Liver (tissue), 9 donors: ENCODE data around the gene SLC28A3. TPM values are rescaled to one million over a fixed set of nuclear protein-coding genes. Genes with fewer than 3 reads are reported as not detected.
"Not testable (repeated sequence)": the region's sequence is repeated elsewhere in the genome, so short reads cannot be mapped to it uniquely, and the experiment has no call there.

Experiments used
- DNase-seq: peaks from one replicate; pipeline ENCODE4 v3.0.0-alpha.2; 2017; ENCODE audit warnings: low spot score
- H3K27ac ChIP-seq, 2 donors: one replicate each; pipeline ENCODE4 v1.7.0; 2013; ENCODE audit warnings: inconsistent platforms in 2 of 2, low read length in 2 of 2, control low read depth in 1 of 2, low read depth in 1 of 2, mild to moderate bottlenecking in 1 of 2
- H3K27me3 ChIP-seq, 4 donors: one replicate each; pipeline versions ENCODE4 v1.6.1 to v1.7.0; 2013; ENCODE audit warnings: low read length in 3 of 4, inconsistent platforms in 1 of 4, mild to moderate bottlenecking in 1 of 4, moderate library complexity in 1 of 4; ENCODE audit not compliant: control insufficient read depth in 4 of 4, insufficient read depth in 4 of 4
- H3K36me3 ChIP-seq, 4 donors: one replicate each; pipeline versions ENCODE4 v1.6.1 to v1.7.0; 2013; ENCODE audit warnings: low read length in 3 of 4, mild to moderate bottlenecking in 3 of 4, low read depth in 1 of 4, moderate library complexity in 1 of 4; ENCODE audit not compliant: control insufficient read depth in 4 of 4, insufficient read depth in 3 of 4
- H3K4me1 ChIP-seq, 4 donors: one replicate each; pipeline versions ENCODE4 v1.6.1 to v1.7.0; 2013; ENCODE audit warnings: low read length in 3 of 4, mild to moderate bottlenecking in 3 of 4, moderate library complexity in 1 of 4; ENCODE audit not compliant: control insufficient read depth in 4 of 4, insufficient read depth in 4 of 4
- H3K4me3 ChIP-seq, 3 donors: one replicate each; pipeline versions ENCODE4 v1.6.1 to v1.7.0; 2013; ENCODE audit warnings: low read length in 3 of 3, control low read depth in 1 of 3, low read depth in 1 of 3, mild to moderate bottlenecking in 1 of 3
- H3K9ac ChIP-seq, 2 donors: one replicate each; pipeline ENCODE4 v1.7.0; 2013; ENCODE audit warnings: low read length in 2 of 2, mild to moderate bottlenecking in 2 of 2, moderate library complexity in 2 of 2, control low read depth in 1 of 2, low read depth in 1 of 2
- H3K9me3 ChIP-seq, 4 donors: one replicate each; pipeline versions ENCODE4 v1.6.1 to v1.7.0; 2013; ENCODE audit warnings: low read length in 3 of 4; ENCODE audit not compliant: control insufficient read depth in 4 of 4
- FOXA1 ChIP-seq: IDR thresholded peaks from 2 replicates; pipeline ENCODE4 v1.6.1; 2016; ENCODE audit warnings: antibody characterized with exemption
- FOXA2 ChIP-seq: IDR thresholded peaks from 2 replicates; pipeline ENCODE4 v1.6.1; 2016; ENCODE audit warnings: antibody characterized with exemption
- GABPA ChIP-seq, 2 donors: IDR thresholded peaks in 1 of 2; conservative IDR thresholded peaks in 1 of 2; 2 replicates each; pipeline ENCODE4 v1.6.1; 2016; ENCODE audit warnings: antibody characterized with exemption in 2 of 2, mild to moderate bottlenecking in 1 of 2, moderate library complexity in 1 of 2
- HNF4A ChIP-seq, 2 donors: conservative IDR thresholded peaks; 2 replicates each; pipeline ENCODE4 v1.6.1; 2016; ENCODE audit warnings: antibody characterized with exemption in 2 of 2, mild to moderate bottlenecking in 2 of 2
- JUND ChIP-seq, 2 donors: IDR thresholded peaks; 2 replicates each; pipeline ENCODE4 v1.6.1; 2016; ENCODE audit warnings: antibody characterized with exemption in 2 of 2
- NR2F2 ChIP-seq: IDR thresholded peaks from 2 replicates; pipeline ENCODE4 v1.6.1; 2016; ENCODE audit warnings: antibody characterized with exemption
- RAD21 ChIP-seq, 2 donors: IDR thresholded peaks; 2 replicates each; pipeline ENCODE4 v1.6.1; 2016; ENCODE audit warnings: antibody characterized with exemption in 2 of 2, mild to moderate bottlenecking in 2 of 2
- WGBS: extraction: QIAGEN DNeasy Blood & Tissue Kit; methylation state at CpG from one replicate; pipeline ENCODE4 v1.1.7; 2013; 5-methylcytosine and 5-hydroxymethylcytosine counted together
- polyA plus RNA-seq, 2 donors: library from polyadenylated mRNA; stranded (reverse) in 1 of 2; unstranded in 1 of 2; fragments of 200-250 nt in 1 of 2; fragments of >200 nt in 1 of 2; fragmentation: Nextera tagmentation in 1 of 2; extraction: Ambion mirVana in 1 of 2; gene quantifications; one replicate each; pipeline versions ENCODE4 v1.2.1 to v1.2.3, GENCODE V29; 2013 to 2015
- total RNA-seq, 2 donors: library from RNA; depleted of rRNA; stranded (reverse); fragments of >200 nt; gene quantifications; one replicate each; pipeline ENCODE4 v1.2.3, GENCODE V29; 2014
- TF ChIP-seq, protein P1 (sequence below): IDR thresholded peaks from 2 replicates; pipeline ENCODE4 v1.6.1; 2016; ENCODE audit warnings: antibody characterized with exemption
- TF ChIP-seq, protein P2 (sequence below): IDR thresholded peaks from 2 replicates; pipeline ENCODE4 v1.6.1; 2016; ENCODE audit warnings: antibody characterized with exemption, mild to moderate bottlenecking
- donor health status: healthy.
- donor health status: healthy.
- donor health status: healthy.
- donor health status: healthy.
- donor health status: healthy.

Gene SLC28A3
- total and polyA plus RNA-seq, 4 donors, result 0.07 to 1.3 (median 0.28) TPM

DNA sequence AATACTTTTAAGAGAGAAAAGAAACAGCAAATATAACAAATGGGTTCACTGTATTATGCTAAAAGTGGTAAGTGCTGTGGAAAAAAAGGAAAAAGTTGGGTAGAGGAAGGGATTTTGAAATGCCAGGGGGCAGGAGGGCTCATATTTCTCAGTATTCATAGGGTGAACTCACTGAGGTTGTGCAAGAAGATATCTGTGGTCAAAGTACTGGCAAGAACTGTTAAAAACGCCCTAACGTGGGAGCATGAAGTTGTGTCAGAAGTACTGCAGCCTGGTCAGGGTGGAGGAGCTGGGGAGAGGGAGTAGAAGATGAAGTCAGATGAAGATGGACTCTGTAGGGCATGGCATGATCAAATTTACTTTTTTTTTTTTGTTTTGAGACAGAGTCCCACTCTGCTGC, 31.2 kb upstream of the SLC28A3 start (continued):
- TF ChIP-seq, protein P1, sequence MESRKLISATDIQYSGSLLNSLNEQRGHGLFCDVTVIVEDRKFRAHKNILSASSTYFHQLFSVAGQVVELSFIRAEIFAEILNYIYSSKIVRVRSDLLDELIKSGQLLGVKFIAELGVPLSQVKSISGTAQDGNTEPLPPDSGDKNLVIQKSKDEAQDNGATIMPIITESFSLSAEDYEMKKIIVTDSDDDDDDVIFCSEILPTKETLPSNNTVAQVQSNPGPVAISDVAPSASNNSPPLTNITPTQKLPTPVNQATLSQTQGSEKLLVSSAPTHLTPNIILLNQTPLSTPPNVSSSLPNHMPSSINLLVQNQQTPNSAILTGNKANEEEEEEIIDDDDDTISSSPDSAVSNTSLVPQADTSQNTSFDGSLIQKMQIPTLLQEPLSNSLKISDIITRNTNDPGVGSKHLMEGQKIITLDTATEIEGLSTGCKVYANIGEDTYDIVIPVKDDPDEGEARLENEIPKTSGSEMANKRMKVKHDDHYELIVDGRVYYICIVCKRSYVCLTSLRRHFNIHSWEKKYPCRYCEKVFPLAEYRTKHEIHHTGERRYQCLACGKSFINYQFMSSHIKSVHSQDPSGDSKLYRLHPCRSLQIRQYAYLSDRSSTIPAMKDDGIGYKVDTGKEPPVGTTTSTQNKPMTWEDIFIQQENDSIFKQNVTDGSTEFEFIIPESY, result peak; percentile 24
- peak in 1 of 2 donors; percentile 6 for TF ChIP-seq RAD21 (IDR thresholded peaks at IDR 0.05)
- no peak for TF ChIP-seq FOXA1

DNA sequence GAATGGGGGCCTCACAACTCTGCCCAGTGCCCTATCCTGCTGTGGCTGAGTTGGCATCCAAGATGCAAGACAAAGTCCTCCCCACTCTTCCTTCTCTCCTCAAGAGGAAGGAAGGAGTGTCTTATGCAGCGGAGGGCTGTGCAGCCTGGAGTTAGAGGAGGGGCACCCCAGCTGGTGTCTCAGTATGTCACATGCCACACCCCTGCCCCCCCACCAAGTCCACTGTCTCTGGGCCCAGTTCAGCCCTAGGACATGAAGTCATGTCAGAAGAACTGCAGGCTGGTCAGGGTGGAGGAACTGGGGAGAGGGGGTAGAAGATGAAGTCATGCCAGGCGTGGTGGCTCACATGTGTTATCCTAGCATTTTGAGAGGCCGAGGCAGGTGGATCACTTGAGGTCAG, 28.0 kb upstream of the SLC28A3 start:
- H3K27me3 ChIP-seq, result no peaks in the 10 kb centered on the region
- no peak for DNase-seq
- peaks cover 0 to 6% (median 4%) of the 10 kb centered on the region in 4 donors for H3K4me1 ChIP-seq
- H3K27ac ChIP-seq, result no peak overlapping the region
- no peak for TF ChIP-seq FOXA1
- no peak for TF ChIP-seq JUND (IDR thresholded peaks at IDR 0.05)
- TF ChIP-seq GABPA (IDR thresholded peaks at IDR 0.05 in 1 of 2, conservative IDR thresholded peaks at IDR 0.05 in 1 of 2), result no peak
- TF ChIP-seq FOXA2, result no peak
- TF ChIP-seq, protein P1, result no peak
- TF ChIP-seq, protein P2, sequence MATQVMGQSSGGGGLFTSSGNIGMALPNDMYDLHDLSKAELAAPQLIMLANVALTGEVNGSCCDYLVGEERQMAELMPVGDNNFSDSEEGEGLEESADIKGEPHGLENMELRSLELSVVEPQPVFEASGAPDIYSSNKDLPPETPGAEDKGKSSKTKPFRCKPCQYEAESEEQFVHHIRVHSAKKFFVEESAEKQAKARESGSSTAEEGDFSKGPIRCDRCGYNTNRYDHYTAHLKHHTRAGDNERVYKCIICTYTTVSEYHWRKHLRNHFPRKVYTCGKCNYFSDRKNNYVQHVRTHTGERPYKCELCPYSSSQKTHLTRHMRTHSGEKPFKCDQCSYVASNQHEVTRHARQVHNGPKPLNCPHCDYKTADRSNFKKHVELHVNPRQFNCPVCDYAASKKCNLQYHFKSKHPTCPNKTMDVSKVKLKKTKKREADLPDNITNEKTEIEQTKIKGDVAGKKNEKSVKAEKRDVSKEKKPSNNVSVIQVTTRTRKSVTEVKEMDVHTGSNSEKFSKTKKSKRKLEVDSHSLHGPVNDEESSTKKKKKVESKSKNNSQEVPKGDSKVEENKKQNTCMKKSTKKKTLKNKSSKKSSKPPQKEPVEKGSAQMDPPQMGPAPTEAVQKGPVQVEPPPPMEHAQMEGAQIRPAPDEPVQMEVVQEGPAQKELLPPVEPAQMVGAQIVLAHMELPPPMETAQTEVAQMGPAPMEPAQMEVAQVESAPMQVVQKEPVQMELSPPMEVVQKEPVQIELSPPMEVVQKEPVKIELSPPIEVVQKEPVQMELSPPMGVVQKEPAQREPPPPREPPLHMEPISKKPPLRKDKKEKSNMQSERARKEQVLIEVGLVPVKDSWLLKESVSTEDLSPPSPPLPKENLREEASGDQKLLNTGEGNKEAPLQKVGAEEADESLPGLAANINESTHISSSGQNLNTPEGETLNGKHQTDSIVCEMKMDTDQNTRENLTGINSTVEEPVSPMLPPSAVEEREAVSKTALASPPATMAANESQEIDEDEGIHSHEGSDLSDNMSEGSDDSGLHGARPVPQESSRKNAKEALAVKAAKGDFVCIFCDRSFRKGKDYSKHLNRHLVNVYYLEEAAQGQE, result no peak
- TF ChIP-seq HNF4A (conservative IDR thresholded peaks at IDR 0.05), result no peak
- no peak for TF ChIP-seq NR2F2
- H3K9me3 ChIP-seq, result no peaks in the 10 kb centered on the region
- H3K36me3 ChIP-seq, result no peaks in the 10 kb centered on the region
- H3K4me3 ChIP-seq, result no peak overlapping the region
- 85% methylated on average over 3 of the region's 3 CpGs for WGBS
- H3K9ac ChIP-seq, result no peak overlapping the region

DNA sequence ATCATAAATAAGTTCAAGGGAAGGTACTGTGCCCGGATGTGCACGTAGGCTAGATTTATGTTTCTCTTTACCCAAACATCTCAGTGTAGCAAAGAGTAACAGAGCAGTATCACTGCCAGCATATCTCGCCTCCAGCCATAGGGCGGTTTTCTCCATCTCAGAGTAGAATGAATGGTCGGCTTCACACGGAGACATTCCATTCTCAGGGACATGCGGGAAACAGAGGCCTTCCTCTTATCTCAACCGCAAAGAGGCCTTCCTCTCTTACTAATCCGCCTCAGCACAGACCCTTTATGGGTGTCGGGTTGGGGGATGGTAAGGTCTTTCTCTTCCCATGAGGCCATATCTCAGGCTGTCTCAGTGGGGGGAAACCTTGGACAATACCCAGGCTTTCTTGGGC, 27.2 kb upstream of the SLC28A3 start:
- DNase-seq, H3K4me1 ChIP-seq, H3K27ac ChIP-seq, H3K9ac ChIP-seq, H3K4me3 ChIP-seq, H3K9me3 ChIP-seq, H3K36me3 ChIP-seq, H3K27me3 ChIP-seq: not testable (repeated sequence)
- 70% methylated on average over 10 of the region's 10 CpGs for WGBS
